ENCODE measurements around the gene CXCL8. TPM values are rescaled to one million over a fixed set of nuclear protein-coding genes. Genes with fewer than 3 reads are reported as not detected.
"Not testable (repeated sequence)": the region's sequence is repeated elsewhere in the genome, so short reads cannot be mapped to it uniquely, and the experiment has no call there.

Gene CXCL8
- polyA plus RNA-seq, 1 donor = 3.3 TPM

GRCh38 chr4:73743281-73743680 is 2.9 kb downstream of the CXCL8 start:
- DNase-seq (ENCODE audit: low read depth) = no peak

- DNase-seq (ENCODE audit: low read depth) = no peak
Observed at GRCh38 chr4:73743795-73744194, 3.4 kb downstream of the CXCL8 start.

DNA sequence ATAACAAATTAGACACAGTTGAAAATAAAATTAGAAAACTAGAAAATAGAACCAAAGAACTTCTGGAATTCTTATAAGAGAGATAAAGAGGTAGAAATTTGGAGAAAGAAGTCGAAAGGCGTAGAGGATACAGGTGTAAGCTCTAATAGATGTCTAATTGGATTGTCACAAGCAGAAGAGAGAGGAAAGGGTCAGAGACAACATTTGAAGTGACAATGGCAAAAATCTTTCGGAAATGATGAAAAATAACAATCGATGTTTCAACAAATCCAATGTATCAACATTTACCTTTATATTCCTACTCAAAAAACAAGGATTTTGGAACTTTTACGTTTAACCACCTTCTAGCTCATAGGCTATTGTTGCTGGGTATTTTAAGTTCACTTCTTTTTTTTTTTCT is 3.8 kb downstream of the CXCL8 start:
- DNase-seq (ENCODE audit: low read depth) = no peak

- no peak for DNase-seq (ENCODE audit: low read depth)
Observed at GRCh38 chr4:73750730-73751129, 10.4 kb downstream of the CXCL8 start.

DNA sequence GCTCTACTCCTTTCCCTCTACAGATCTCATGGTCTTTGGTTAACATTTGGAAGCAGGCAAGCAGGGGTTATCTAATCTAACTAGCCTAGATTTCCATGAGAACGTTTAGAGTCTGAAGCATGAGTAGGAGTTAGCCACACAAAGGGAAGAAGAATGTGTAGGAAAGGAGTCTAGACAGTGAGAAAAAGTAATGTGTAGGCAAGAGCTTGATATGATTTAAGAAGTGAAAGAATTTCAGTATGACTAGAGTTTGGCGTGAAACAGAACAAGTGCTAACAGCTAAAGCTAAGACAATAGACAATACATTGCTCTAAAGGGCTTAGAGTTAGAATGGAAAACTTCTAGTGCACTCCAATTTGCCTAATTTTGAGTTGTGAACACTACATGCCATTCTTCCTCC is 10.8 kb downstream of the CXCL8 start:
- DNase-seq (ENCODE audit: low read depth) = no peak

DNA sequence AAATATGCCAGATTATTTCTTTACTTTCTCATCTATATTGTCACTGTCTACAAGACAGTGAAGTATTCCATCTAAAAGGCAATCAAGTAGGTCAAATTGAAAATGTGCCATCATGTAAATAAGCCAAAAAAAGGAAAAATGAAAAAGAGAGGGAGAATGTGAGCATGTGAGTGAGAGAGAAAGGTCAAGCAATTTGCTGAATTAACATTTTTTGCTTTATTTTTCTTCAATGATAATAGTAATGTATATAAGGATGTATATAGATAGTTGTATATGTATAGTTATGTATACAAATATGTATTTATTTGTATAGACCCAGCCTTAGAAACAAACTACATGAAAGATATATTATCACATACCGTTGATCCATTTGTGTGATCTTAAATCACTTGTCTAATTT is 11.5 kb downstream of the CXCL8 start:
- no peak for DNase-seq (ENCODE audit: low read depth)

DNA sequence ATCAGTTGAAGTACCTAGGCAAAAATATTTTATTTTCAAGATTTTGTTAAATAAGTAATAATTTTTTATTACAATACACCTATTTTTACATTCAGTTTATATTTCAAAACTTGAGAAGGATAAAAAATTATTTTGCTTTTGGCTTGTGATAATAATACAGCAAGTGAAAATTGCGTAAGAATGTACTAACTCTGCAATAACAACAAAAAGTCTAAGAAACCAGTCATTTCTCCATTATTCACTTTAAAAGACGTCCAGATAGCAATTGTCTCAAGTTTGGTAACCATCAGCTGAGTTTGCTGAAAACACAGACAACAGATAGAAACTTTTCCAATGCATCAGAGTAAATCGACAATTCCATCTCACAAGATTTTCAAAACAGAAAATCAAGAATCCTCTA is 12.1 kb downstream of the CXCL8 start:
- DNase-seq (ENCODE audit: low read depth) = no peak

GRCh38 chr4:73753215-73753614 is 12.8 kb downstream of the CXCL8 start:
- DNase-seq (ENCODE audit: low read depth) = no peak

DNA sequence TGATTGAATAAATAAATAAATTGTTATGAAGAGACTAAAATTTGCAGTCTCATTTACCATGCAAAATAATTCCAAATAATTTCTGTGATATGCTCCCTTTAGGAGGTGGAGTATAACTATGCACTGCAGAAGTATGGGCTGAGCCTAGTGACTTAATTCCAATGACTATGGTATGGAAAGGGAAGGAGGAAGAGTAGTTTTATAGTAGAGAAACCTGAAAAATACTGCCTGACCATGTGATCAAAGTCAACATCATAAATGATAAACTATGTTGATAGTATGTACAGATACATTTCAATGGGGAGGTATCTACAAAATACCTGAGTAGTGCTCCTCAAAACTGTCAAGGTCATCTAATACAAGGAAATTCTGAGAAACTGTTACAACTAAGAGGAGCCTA is 14.6 kb downstream of the CXCL8 start:
- no peak for DNase-seq (ENCODE audit: low read depth)

DNA sequence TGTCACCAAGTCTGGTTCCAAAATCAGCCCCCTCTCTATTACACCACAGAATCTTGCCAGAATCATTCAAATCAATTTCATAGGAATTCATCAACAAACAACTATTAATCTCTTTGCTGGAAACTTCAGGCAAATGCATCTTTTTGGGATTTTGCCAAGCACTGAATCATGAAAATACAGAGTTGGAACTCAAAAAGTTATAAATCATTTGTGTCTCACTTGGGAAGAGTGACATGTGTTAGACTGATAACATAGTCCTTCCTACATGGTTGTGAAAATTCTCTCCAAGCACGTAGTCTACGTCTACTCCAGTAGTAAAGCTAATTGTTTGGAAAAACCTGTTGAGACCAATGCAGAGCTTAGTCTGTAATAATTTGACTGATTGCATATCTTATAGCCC is 19.0 kb downstream of the CXCL8 start:
- DNase-seq (ENCODE audit: low read depth) = no peak

DNA sequence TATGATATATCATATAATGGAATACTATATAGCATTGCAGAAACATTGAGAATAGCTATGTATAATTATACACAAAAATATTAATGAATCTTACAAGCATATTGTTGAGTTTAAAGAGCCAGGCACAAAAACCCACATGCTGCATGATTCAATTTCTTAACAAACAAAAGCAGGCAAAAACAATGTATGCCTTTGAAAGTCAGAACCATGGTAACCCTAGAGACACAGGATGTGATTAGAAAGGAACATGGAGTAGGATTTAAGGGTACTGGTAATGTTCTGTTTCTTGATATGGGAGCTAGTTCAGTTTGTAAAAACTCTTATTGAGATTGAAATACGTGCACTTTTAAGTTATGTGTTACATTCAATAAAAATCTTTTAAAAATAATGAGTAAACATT is 21.5 kb downstream of the CXCL8 start:
- DNase-seq (ENCODE audit: low read depth) = no peak

DNA sequence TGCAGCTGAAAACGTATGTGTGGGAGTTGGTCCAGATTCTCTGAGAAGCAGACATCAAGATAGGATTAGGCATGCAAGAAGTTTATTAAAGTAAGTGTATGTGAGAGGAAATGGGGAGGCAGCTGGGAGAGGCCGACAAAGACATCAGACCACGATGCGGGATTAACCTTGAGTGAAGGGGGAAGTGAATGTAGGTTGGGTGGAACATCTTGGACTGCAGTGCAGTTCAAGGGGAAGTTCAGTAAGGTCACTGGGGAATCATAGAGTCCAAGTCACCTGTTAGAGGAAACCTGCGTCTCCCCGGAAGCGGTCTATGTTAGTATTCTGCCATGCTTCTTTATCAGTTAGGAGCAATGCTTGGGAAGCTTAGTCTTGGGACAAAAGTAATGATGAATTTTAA is 22.0 kb downstream of the CXCL8 start:
- no peak for DNase-seq (ENCODE audit: low read depth)

GRCh38 chr4:73763877-73764276 is 23.5 kb downstream of the CXCL8 start:
- DNase-seq (ENCODE audit: low read depth) = no peak

DNA sequence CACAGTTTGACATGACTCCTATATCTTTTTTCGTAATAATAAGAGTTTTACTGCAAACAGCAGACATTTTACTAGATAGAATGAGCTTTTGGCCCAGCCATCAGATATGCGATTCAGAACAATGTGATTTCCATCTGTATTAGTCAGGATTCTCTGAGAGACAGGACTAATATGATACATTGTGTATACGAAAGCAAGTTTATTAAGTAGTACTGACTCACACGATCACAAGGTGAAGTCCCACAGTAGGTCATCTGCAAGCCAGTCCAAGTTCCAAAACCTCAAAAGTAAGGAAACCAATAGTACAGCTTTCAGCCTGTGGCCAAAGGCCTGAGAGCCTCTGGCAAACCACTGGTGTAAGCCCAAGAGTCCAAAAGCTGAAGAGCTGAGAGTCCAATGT is 24.1 kb downstream of the CXCL8 start:
- DNase-seq (ENCODE audit: low read depth) = no peak

DNA sequence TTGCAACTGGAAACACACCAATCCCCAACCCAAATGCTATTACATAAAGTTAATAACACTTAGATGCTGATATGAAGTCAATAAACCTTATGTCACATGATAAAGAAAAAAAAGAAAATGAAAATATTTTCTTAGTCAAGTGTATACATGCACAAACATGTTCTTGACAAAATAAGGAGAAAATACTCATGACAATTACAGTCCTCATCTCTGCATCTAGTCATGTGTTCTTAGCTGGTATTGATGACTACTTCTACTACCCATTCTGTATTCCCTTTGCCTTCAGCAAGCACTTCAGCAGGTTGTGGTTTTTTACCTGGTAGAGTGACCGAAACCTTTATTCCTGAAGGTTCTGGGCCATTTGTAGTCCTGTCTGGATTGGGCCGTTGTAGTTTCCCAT is 24.9 kb downstream of the CXCL8 start:
- no peak for DNase-seq (ENCODE audit: low read depth)

DNA sequence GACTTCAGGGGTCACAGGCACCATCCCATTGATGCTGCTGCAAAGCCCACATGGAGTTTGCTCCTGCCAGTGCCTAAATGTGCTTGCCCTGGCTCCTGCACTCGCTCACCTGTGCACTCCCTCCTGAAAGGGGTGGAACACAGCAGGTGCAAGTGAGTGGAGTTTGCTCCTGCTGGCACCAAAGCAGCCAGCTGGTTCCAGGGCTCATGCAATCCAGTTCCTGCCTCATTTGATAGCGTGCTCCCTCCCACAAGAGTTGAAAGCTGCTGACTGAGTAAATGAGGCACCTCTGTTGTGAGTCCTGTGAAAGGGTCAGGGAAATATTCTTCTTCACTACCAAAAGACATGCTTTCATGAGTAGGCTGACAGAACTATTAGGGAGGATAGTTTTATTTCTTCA is 30.5 kb downstream of the CXCL8 start:
- DNase-seq (ENCODE audit: low read depth) = no peak

- DNase-seq (ENCODE audit: low read depth) = no peak
Observed at GRCh38 chr4:73772363-73772762, 32.0 kb downstream of the CXCL8 start.

DNA sequence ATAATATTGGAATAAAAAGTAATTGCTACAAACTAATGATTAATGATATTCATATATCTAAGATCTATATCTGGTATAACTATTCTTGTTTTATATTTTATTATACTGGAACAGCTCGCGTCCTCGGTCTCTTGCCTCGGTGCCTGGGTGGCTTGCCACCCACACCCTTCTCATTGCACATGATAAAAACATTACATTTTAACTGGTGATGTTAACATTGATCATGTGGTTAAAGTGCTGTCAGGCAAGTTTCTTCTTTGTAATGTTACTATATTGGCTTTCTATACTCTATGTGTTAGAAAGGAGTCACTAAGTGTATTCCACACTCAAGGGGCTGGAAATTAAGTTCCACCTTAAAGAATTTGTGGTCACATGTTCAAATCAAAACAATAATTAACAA is 34.0 kb downstream of the CXCL8 start:
- not testable (repeated sequence) for DNase-seq (ENCODE audit: low read depth)

DNA sequence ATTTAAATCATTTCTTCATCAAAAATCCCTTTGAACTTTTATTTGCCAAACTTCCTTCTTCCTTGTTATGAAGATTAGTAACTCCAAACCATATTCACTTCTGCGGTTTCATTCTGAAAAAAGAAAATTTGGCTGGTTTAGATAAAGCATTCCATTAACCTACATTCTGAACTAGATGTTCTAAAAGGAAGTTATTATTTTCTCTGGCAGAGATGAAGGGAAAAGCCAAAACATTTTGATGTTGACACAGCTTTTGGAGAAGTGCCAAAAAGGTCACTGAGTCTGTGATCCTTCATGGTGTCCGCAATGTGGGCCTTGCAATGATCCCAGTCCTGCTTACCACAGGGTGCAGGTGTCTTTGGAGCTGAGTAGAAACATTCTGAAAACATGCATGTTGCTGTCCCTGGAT is 36.0 kb downstream of the CXCL8 start:
- DNase-seq (ENCODE audit: low read depth) = no peak

- DNase-seq (ENCODE audit: low read depth) = no peak
Observed at GRCh38 chr4:73777612-73778011, 37.2 kb downstream of the CXCL8 start.

- DNase-seq (ENCODE audit: low read depth) = no peak
Observed at GRCh38 chr4:73780243-73780642, 39.9 kb downstream of the CXCL8 start.

DNA sequence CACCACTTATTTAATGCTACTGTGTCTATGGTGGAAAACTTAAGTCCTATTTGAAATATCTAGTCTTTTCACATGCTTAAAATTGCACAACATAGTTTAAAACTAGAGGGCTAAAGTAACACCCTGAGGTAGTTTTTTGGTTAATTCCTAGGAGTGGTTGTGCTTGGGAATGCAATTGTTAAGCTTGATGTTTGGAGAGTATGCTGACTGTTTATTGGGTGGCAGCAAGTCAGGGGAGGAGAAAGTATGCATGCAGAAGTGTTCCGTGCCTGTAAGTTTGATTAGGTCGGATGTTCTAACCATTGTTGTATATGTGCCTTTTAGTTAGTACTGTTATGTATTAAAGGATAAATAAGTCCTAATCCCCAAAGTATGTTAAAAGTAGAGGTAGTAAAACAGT is 40.5 kb downstream of the CXCL8 start:
- DNase-seq (ENCODE audit: low read depth) = no peak

- DNase-seq (ENCODE audit: low read depth) = no peak
Observed at GRCh38 chr4:73788411-73788810, 48.0 kb downstream of the CXCL8 start.
